ENCODE data around the gene PPARA. TPM values are rescaled to one million over a fixed set of nuclear protein-coding genes. Genes with fewer than 3 reads are reported as not detected.

PPARA gene
- total and polyA plus RNA-seq, 2 experiments from 2014 or later: 8.7 to 14.4 TPM

DNA sequence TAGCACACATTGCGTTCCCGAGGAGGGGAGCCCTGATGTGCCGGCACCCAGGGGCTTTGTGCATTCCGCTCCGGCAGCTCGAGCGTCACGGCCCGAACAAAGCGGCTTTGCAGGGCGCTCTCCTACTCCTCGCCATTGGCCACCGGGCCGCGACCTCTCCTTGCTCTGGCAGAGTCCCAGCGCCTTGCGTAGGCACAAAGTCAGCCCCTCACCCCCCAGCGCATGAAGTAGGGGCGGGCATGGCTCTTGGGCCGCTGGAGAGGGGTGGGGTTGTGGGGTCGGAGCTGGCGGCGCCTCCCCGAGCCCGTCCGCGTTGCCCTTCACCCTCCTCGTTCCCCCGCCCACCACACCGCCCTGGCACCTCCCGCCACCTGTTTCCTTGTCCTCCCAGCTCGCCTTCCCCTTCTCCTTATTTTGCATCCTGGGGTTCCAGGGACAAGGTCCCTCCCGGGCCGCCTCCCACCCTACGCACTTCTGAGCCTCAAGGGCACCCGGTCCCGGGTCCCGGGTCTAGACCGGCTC is 753 bp upstream of the PPARA start:
- H3K9me3 ChIP-seq (ENCODE audit: low read depth): no peaks in the 10 kb centered on the region
- H3K9ac ChIP-seq: peak overlapping the region; percentile 76
- DNase-seq: peak; percentile 54
- peaks cover 22% of the 10 kb centered on the region for H3K79me2 ChIP-seq (ENCODE audit: insufficient read depth)
- peak overlapping the region; percentile 91 for H3K4me3 ChIP-seq
- peaks cover 6% of the 10 kb centered on the region for H3K4me1 ChIP-seq (ENCODE audit: insufficient read depth)
- no peaks in the 10 kb centered on the region for H3F3A ChIP-seq (ENCODE audit: insufficient read depth)
- TF ChIP-seq EZH2 (IDR thresholded peaks at IDR 0.05; ENCODE audit: insufficient read depth, poor library complexity, severe bottlenecking) (no peak), EZH2phosphoT487 (IDR thresholded peaks at IDR 0.05; ENCODE audit: insufficient read depth, low read depth) (no peak)
- no peaks in the 10 kb centered on the region for H3K9me2 ChIP-seq (ENCODE audit: insufficient read depth)
- in situ Hi-C loops (cut with MboI): loop anchor here (25.0 kb wide), 1 partner anchor 388 kb away; the partner anchor contains the start of gene CELSR1
- 1 to 3% methylated on average over 19 to 35 of the region's 39 CpGs for WGBS, 2 experiments (ENCODE audit: low coverage in 1 of 2, low lambda C conversion rate in 2 of 2, missing lambda C conversion rate in 2 of 2)
- H3K27me3 ChIP-seq (replicated peaks; ENCODE audit: insufficient read depth): no peaks in the 10 kb centered on the region
- no peak overlapping the region for H3K27ac ChIP-seq
- peak overlapping the region; percentile 83 for H3K4me2 ChIP-seq (ENCODE audit: unreplicated experiment)
- peak overlapping the region; percentile 96 for H2AFZ ChIP-seq
- H3K36me3 ChIP-seq (ENCODE audit: low read depth): peaks cover 4% of the 10 kb centered on the region; the same call in 1 of the 2 replicates
- H4K20me1 ChIP-seq (ENCODE audit: insufficient read depth): no peaks in the 10 kb centered on the region

DNA sequence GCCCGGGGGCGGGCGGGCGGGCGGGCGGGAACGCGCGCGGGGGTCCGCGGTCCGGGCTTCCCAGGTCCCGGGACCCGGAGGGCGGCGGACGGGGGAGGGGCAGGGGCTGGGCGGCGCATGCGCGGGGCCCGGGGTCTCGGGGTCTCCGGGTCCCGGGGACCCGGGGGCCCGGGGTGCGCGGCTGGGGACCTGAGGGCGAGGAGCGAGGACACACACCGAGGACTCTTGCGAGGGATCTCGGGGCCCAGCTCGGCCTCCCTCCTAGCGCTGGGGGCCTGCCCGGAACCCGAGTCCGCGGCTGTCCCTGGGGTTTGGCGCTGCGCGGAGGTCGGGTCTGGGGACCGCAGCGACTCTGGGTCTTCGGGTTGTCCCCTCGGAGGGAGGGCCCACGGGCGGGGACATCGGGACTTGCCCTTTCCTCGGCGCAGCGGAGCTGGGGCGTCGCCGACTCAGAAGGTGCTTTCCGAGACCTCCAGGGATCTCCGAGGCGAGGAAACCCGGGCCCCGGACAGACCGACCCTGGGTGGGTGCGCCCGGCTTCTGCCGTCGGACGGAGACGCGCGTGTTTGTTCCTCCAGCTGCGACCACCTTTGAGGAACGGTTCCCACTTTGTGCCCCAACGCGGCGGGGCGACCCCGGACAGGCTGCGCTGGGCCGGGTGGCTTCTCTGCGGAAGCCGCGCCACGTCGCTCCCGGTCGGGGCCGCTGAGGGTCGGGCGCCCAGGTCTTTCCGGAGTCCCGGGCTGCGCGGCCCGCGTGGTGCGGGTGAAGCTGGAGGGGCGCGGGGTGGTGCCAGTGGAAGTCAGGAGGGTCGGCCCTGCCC is 540 bp downstream of the PPARA start:
- in situ Hi-C loops (cut with MboI): no loop called here
- Histone ChIP-seq H4K20me1 (ENCODE audit: insufficient read depth) (no peaks in the 10 kb centered on the region), H3K9ac (peak overlapping the region; percentile 79), H3K9me3 (ENCODE audit: low read depth) (no peaks in the 10 kb centered on the region), H3K79me2 (ENCODE audit: insufficient read depth) (peaks cover 27% of the 10 kb centered on the region), H3F3A (ENCODE audit: insufficient read depth) (no peaks in the 10 kb centered on the region), H2AFZ (peak overlapping the region; percentile 69), H3K4me2 (ENCODE audit: unreplicated experiment) (peak overlapping the region; percentile 92), H3K9me2 (ENCODE audit: insufficient read depth) (no peaks in the 10 kb centered on the region), H3K27ac (no peak overlapping the region), H3K27me3 (replicated peaks; ENCODE audit: insufficient read depth) (no peaks in the 10 kb centered on the region), H3K4me1 (ENCODE audit: insufficient read depth) (peaks cover 6% of the 10 kb centered on the region), H3K4me3 (peak overlapping the region; percentile 83), H3K36me3 (ENCODE audit: low read depth) (peaks cover 4% of the 10 kb centered on the region; the same call in 1 of the 2 replicates)
- no peak for TF ChIP-seq EZH2phosphoT487 (IDR thresholded peaks at IDR 0.05; ENCODE audit: insufficient read depth, low read depth)
- no peak for TF ChIP-seq EZH2 (IDR thresholded peaks at IDR 0.05; ENCODE audit: insufficient read depth, poor library complexity, severe bottlenecking)
- WGBS, 2 experiments (ENCODE audit: low coverage in 1 of 2, low lambda C conversion rate in 2 of 2, missing lambda C conversion rate in 2 of 2): 0 to 1% methylated on average over 48 to 66 of the region's 101 CpGs
- DNase-seq: peak; percentile 55

DNA sequence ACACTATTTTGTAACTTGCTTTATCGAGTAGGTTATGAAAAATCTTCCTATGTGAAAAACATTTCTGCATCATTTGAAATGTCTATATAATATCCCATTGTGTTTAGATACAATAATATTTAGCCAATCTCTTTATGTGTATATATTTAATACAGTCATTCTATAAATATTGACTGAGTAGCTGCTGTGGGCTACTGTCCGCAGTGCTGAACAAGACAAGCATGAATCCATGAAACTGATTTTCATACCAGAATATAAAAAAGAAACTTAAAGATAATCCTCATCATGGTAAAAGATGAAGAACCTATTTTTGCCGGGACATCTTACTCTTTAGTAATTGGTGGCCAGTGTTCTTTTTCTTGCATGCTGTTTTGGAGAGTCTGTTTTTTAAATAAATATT is 3.6 kb downstream of the PPARA start:
- no peak overlapping the region for H3K4me2 ChIP-seq (ENCODE audit: unreplicated experiment)
- H4K20me1 ChIP-seq (ENCODE audit: insufficient read depth): peaks cover 6% of the 10 kb centered on the region; the same call in 1 of the 2 replicates
- WGBS, 2 experiments (ENCODE audit: low coverage in 1 of 2, low lambda C conversion rate in 2 of 2, missing lambda C conversion rate in 2 of 2): 97 to 100% methylated on average over 3 of the region's 3 CpGs
- in situ Hi-C loops (cut with MboI): no loop called here
- H3K4me1 ChIP-seq (ENCODE audit: insufficient read depth): peaks cover 6% of the 10 kb centered on the region
- peaks cover 7% of the 10 kb centered on the region; the same call in 1 of the 2 replicates for H3K36me3 ChIP-seq (ENCODE audit: low read depth)
- peaks cover 55% of the 10 kb centered on the region for H3K79me2 ChIP-seq (ENCODE audit: insufficient read depth)
- TF ChIP-seq EZH2 (IDR thresholded peaks at IDR 0.05; ENCODE audit: insufficient read depth, poor library complexity, severe bottlenecking) (no peak), EZH2phosphoT487 (IDR thresholded peaks at IDR 0.05; ENCODE audit: insufficient read depth, low read depth) (no peak)
- no peak for DNase-seq
- H3F3A ChIP-seq (ENCODE audit: insufficient read depth): no peaks in the 10 kb centered on the region
- no peak overlapping the region for H3K4me3 ChIP-seq
- no peak overlapping the region for H2AFZ ChIP-seq
- no peak overlapping the region for H3K27ac ChIP-seq
- H3K9me2 ChIP-seq (ENCODE audit: insufficient read depth): no peaks in the 10 kb centered on the region
- no peaks in the 10 kb centered on the region for H3K27me3 ChIP-seq (replicated peaks; ENCODE audit: insufficient read depth)
- no peaks in the 10 kb centered on the region for H3K9me3 ChIP-seq (ENCODE audit: low read depth)
- H3K9ac ChIP-seq: no peak overlapping the region

DNA sequence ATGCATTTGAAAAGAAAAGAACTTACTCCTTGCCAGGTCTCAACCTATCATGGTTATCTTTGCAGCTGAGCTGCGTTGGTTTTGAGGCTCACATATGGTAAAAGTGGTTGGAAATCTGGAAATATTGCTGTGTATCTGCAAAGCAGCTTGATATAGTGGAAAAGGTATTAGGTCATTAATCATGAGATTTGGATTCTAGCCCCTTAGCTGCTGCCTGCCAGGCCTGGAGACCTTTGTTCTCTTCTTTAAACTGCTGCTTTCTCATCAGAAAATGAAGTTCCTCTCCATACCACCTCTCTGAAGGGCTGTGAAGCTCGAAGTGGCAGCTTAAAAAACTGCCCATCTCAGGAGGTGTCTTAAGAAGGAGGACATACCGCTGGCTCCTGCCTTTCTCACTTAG is 5.7 kb downstream of the PPARA start:
- peaks cover 9% of the 10 kb centered on the region; the same call in 1 of the 2 replicates for H4K20me1 ChIP-seq (ENCODE audit: insufficient read depth)
- H3F3A ChIP-seq (ENCODE audit: insufficient read depth): no peaks in the 10 kb centered on the region
- DNase-seq: no peak
- no peaks in the 10 kb centered on the region for H3K9me3 ChIP-seq (ENCODE audit: low read depth)
- H3K9me2 ChIP-seq (ENCODE audit: insufficient read depth): no peaks in the 10 kb centered on the region
- no peak for TF ChIP-seq EZH2phosphoT487 (IDR thresholded peaks at IDR 0.05; ENCODE audit: insufficient read depth, low read depth)
- TF ChIP-seq EZH2 (IDR thresholded peaks at IDR 0.05; ENCODE audit: insufficient read depth, poor library complexity, severe bottlenecking): no peak
- H3K27me3 ChIP-seq (replicated peaks; ENCODE audit: insufficient read depth): no peaks in the 10 kb centered on the region
- 92 to 96% methylated on average over 3 of the region's 3 CpGs for WGBS, 2 experiments (ENCODE audit: low coverage in 1 of 2, low lambda C conversion rate in 2 of 2, missing lambda C conversion rate in 2 of 2)
- peaks cover 6% of the 10 kb centered on the region for H3K4me1 ChIP-seq (ENCODE audit: insufficient read depth)
- H3K4me2 ChIP-seq (ENCODE audit: unreplicated experiment): no peak overlapping the region
- H3K27ac ChIP-seq: no peak overlapping the region
- in situ Hi-C loops (cut with MboI): no loop called here
- no peak overlapping the region for H3K9ac ChIP-seq
- peaks cover 62% of the 10 kb centered on the region for H3K79me2 ChIP-seq (ENCODE audit: insufficient read depth)
- no peak overlapping the region for H2AFZ ChIP-seq
- no peak overlapping the region for H3K4me3 ChIP-seq
- H3K36me3 ChIP-seq (ENCODE audit: low read depth): peaks cover 14% of the 10 kb centered on the region; the same call in 1 of the 2 replicates

Data from GM23248 (cell line).